Gastrocnemius medialis (tissue), 4 donors: ENCODE results near the gene DIP2A. TPM values are rescaled to one million over a fixed set of nuclear protein-coding genes. Genes with fewer than 3 reads are reported as not detected.

Experiments used
- total RNA-seq, 4 donors: library from RNA; depleted of rRNA; stranded (reverse); fragments of >200 nt; gene quantifications; one replicate each; pipeline versions ENCODE4 v1.1.0 to v1.2.3, GENCODE V29; 2016

The DIP2A gene
- total RNA-seq, 4 donors from 2014 or later = 6.3 to 15.5 (median 11.8) TPM

Other genes starting within 250 kb of the DIP2A start
- 10 to 100 TPM; 26.4 to 47.2 (median 32.7) TPM for gene LSS, start 230.1 kb upstream of the DIP2A start, total RNA-seq
- 100 to 1,000 TPM in 1 of 4 donors, 10 to 100 TPM in 3; 52.1 to 155 (median 83.2) TPM for gene MCM3AP, start 173.3 kb upstream of the DIP2A start, total RNA-seq
- gene YBEY, start 172.5 kb upstream of the DIP2A start, total RNA-seq = 10 to 100 TPM; 11.3 to 27.9 (median 18.7) TPM
- gene C21orf58, start 135.0 kb upstream of the DIP2A start, total RNA-seq = 1 to 10 TPM in 1 of 4 donors, under 1 TPM in 3; 0.44 to 1.6 (median 0.74) TPM
- gene PCNT, start 134.7 kb upstream of the DIP2A start, total RNA-seq = 100 to 1,000 TPM; 200 to 431 (median 290) TPM
- gene S100B, start 146.2 kb downstream of the DIP2A start, total RNA-seq = 1 to 10 TPM in 1 of 4 donors, under 1 TPM in 2, not detected in 1; 0.80 to 1.3 (median 0.82) TPM
- gene PRMT2, start 176.8 kb downstream of the DIP2A start, total RNA-seq = 10 to 100 TPM; 15.5 to 33.5 (median 25.1) TPM